ENCODE results near the gene UNC93A.

The UNC93A gene

DNA sequence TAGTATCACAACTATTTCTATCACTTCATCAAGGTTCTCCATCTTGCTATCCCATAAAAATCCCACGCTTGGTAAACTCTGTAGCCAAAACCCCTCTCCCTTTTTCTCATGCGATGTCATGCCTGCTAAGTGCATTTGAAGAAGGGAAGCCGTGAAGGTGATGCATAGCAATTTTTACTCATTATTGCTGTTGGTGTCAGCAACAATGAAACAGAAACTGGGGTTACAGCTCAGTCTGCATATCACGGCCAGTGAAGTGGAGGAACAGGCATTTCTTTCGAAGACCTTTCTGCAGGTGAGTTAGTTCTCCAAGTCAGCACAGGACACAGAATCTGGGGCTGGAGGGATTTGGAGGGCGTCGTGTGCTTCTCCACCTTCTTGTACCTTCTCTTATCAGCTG, 5.8 kb downstream of the UNC93A start:
- TF ChIP-seq, protein P1, sequence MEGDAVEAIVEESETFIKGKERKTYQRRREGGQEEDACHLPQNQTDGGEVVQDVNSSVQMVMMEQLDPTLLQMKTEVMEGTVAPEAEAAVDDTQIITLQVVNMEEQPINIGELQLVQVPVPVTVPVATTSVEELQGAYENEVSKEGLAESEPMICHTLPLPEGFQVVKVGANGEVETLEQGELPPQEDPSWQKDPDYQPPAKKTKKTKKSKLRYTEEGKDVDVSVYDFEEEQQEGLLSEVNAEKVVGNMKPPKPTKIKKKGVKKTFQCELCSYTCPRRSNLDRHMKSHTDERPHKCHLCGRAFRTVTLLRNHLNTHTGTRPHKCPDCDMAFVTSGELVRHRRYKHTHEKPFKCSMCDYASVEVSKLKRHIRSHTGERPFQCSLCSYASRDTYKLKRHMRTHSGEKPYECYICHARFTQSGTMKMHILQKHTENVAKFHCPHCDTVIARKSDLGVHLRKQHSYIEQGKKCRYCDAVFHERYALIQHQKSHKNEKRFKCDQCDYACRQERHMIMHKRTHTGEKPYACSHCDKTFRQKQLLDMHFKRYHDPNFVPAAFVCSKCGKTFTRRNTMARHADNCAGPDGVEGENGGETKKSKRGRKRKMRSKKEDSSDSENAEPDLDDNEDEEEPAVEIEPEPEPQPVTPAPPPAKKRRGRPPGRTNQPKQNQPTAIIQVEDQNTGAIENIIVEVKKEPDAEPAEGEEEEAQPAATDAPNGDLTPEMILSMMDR (IDR thresholded peaks at IDR 0.05; ENCODE audit: low read length, missing control alignments) = no peak
- no peak for DNase-seq (ENCODE audit: low read depth)

GRCh38 chr6:167298127-167298526, 7.0 kb downstream of the UNC93A start:
- TF ChIP-seq, protein P1 (IDR thresholded peaks at IDR 0.05; ENCODE audit: low read length, missing control alignments) = no peak
- DNase-seq (ENCODE audit: low read depth) = no peak
- H3K4me3 ChIP-seq (replicated peaks; ENCODE audit: low read depth, low read length) = no peak overlapping the region

More for the DNA sequence above, 5.8 kb downstream of the UNC93A start:
- no peak overlapping the region for H3K4me3 ChIP-seq (replicated peaks; ENCODE audit: low read depth, low read length)

DNA sequence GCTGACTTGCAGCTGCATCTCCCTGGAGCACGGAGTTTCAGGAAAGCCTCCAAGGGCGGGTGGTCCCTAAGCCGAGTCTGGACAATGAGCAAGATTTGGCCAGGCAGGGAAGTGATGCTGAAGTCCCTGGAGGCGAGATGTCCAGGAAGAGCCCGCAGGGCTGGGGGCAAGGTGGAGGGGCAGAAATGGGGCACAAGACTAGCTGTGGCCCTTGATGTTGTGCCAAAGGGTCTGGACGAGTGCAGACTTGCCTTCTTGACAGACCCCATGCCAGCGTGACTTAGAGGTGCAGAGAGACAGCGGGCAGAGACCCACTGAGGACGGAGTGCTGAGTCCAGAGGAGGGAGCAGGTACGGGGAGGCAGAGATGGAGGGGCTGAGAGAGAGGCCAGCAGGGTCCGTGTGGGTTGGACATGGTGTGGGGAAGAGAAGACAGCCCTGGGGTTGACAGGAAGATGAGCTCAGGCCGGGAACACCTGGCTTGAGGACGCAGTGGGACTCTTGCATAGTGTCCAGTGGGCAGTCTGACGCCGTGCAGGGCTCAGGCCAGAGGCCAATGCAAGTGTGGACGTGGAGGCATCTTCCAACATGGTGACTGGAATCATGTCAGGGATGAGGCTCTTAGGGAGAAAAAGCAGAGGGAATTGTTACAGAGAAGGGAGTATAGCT, 8.7 kb downstream of the UNC93A start:
- no peak for DNase-seq (ENCODE audit: low read depth)
- TF ChIP-seq, protein P1 (IDR thresholded peaks at IDR 0.05; ENCODE audit: low read length, missing control alignments) = no peak
- H3K4me3 ChIP-seq (replicated peaks; ENCODE audit: low read depth, low read length) = no peak overlapping the region

GRCh38 chr6:167300902-167301777, 10.0 kb downstream of the UNC93A start:
- no peak for DNase-seq (ENCODE audit: low read depth)
- TF ChIP-seq, protein P1 (IDR thresholded peaks at IDR 0.05; ENCODE audit: low read length, missing control alignments) = no peak
- H3K4me3 ChIP-seq (replicated peaks; ENCODE audit: low read depth, low read length) = no peak overlapping the region

DNA sequence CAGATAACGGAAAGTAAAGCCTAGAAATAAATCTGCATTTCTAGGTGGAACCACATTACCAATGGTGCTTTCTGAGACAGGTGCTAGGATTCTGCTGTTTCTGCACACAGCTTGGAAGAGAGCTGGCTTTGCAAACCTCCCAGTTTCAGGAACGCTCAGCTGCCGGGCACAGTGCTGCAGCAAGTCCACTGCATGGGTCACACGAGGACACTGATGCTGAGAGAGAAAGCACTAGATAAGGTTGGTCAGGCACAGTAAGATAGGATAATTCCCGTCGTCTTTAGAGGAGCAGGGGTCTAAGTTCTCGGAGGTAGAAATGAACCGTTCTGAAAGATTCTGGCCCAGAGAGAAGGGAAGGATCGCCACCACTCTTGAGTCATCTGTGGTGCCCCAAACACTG, 11.0 kb downstream of the UNC93A start:
- TF ChIP-seq, protein P1 (IDR thresholded peaks at IDR 0.05; ENCODE audit: low read length, missing control alignments) = no peak
- DNase-seq (ENCODE audit: low read depth) = no peak
- H3K4me3 ChIP-seq (replicated peaks; ENCODE audit: low read depth, low read length) = no peak overlapping the region

DNA sequence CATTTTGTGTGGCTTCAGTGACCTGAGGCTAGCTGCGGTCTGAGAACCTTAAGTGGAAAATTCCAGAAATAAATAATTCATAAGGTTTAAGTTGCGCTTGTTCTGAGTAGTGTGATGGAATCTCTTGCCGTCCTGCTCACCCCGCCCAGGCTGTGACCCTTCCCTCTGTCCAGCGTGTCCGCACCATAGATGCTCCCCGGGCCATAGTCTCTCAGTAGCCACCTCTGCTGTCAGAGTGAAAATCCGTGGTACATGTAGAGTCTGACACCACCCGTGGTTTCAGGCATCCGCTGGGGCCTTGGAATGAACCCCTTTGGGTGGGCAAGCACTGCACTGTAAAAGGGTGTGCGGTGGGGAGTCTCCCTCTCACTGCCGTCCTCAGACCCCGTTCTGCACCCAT, 11.7 kb downstream of the UNC93A start:
- no peak for DNase-seq (ENCODE audit: low read depth)
- TF ChIP-seq, protein P1 (IDR thresholded peaks at IDR 0.05; ENCODE audit: low read length, missing control alignments) = no peak
- H3K4me3 ChIP-seq (replicated peaks; ENCODE audit: low read depth, low read length) = no peak overlapping the region
